Panc1 (cell line): Measurements from ENCODE around the gene TAX1BP1. TPM values are rescaled to one million over a fixed set of nuclear protein-coding genes. Genes with fewer than 3 reads are reported as not detected.

ENCODE experiments used
- ATAC-seq: fragments of 200-7000 bp; cut with Tn5 transposase; 2 replicates; pipeline ENCODE4 v1.9.1; 2020; ENCODE audit warnings: mild to moderate bottlenecking, moderate library complexity
- BruUV-seq: library from RNA; stranded (reverse); fragments of 400-500 nt; replicated peaks from 2 replicates; lab custom pipeline; 2021; lab: Mats Ljungman, UMichigan
- CTCF ChIA-PET: fragments of 300-600 bp; sonication (Branson Sonifier 250); formaldehyde crosslinking; loops from one replicate; lab custom pipeline; 2022; ENCODE audit warnings: antibody characterized with exemption; lab: Charles Lee
- POLR2A ChIA-PET: fragments of 300-600 bp; sonication (Branson Sonifier 250); formaldehyde crosslinking; loops from one replicate; lab custom pipeline; 2022; ENCODE audit warnings: antibody characterized with exemption; lab: Charles Lee
- DNase-seq: peaks from one replicate; pipeline ENCODE4 v3.0.0-alpha.2; 2010; ENCODE audit warnings: low read depth, low spot score
- H3K27ac ChIP-seq: 2 replicates; pipeline ENCODE4 v1.5.1; 2011; ENCODE audit warnings: mild to moderate bottlenecking, low read length, inconsistent platforms
- H3K27me3 ChIP-seq: fragments of 200-500 bp; sonication (Bioruptor generic); 2 replicates; pipeline ENCODE4 v1.6.0; 2014; ENCODE audit warnings: low read length, inconsistent platforms; ENCODE audit not compliant: control insufficient read depth, insufficient read depth
- H3K36me3 ChIP-seq: fragments of 200-500 bp; sonication (Bioruptor generic); 2 replicates; pipeline ENCODE4 v1.5.1; 2014; ENCODE audit warnings: inconsistent platforms, mild to moderate bottlenecking, low read length, moderate library complexity; ENCODE audit not compliant: control insufficient read depth, insufficient read depth
- H3K4me1 ChIP-seq: 2 replicates; pipeline ENCODE4 v1.5.1; 2011; ENCODE audit warnings: inconsistent platforms, mild to moderate bottlenecking, low read length, moderate library complexity; ENCODE audit not compliant: control insufficient read depth, insufficient read depth
- H3K4me3 ChIP-seq, 2 experiments: 2 replicates each; pipeline ENCODE4 v1.5.1; 2011 to 2012; ENCODE audit warnings: low read depth in 2 of 2, low read length in 2 of 2, mild to moderate bottlenecking in 2 of 2, inconsistent platforms in 1 of 2, moderate library complexity in 1 of 2
- H3K9me3 ChIP-seq: fragments of 200-500 bp; sonication (Bioruptor generic); 2 replicates; pipeline ENCODE4 v1.5.1; 2014; ENCODE audit warnings: low read depth, mild to moderate bottlenecking, inconsistent platforms, low read length, moderate library complexity; ENCODE audit not compliant: control insufficient read depth, insufficient read depth
- POLR2AphosphoS5 ChIP-seq: IDR thresholded peaks from 2 replicates; pipeline ENCODE4 v1.6.1; 2012; ENCODE audit warnings: mild to moderate bottlenecking, low read depth, low read length, moderate library complexity
- SIN3A ChIP-seq: IDR thresholded peaks from 2 replicates; pipeline ENCODE4 v1.6.1; 2012; ENCODE audit warnings: low read depth, mild to moderate bottlenecking, low read length, moderate library complexity, borderline replicate concordance; ENCODE audit not compliant: insufficient read depth
- TCF7L2 ChIP-seq: IDR thresholded peaks from 2 replicates; pipeline ENCODE4 v1.6.1; 2011; ENCODE audit warnings: mild to moderate bottlenecking, low read depth, low read length, inconsistent platforms
- in situ Hi-C: cut with HindIII; loops from 2 replicates; pipeline ENCODE4 v1.10.0; 2016; ENCODE audit warnings: low sequenced_read_pairs, low pct_unique_long_range_greater_than_20kb
- intact Hi-C: fragments of 100-400 bp; cut with micrococcal nuclease; formaldehyde crosslinking; loops from one replicate; pipeline ENCODE4 v1.10.0; 2022; ENCODE audit not compliant: unreplicated experiment
- total RNA-seq: library from RNA; stranded (reverse); gene quantifications from one replicate; pipeline ENCODE4 v1.2.1, GENCODE V29; 2021; ENCODE audit not compliant: unreplicated experiment
- TF ChIP-seq, protein P1 (sequence below): fragments of 450-650 bp; IDR thresholded peaks from 2 replicates; pipeline ENCODE4 v1.5.1; 2017; ENCODE audit warnings: mild to moderate bottlenecking
- TF ChIP-seq, protein P2 (sequence below), 2 experiments: IDR thresholded peaks; 2 replicates each; pipeline ENCODE4 v1.6.1; 2011 to 2012; ENCODE audit warnings: low read depth in 2 of 2, control low read depth in 1 of 2, low read length in 1 of 2, mild to moderate bottlenecking in 1 of 2, moderate library complexity in 1 of 2; ENCODE audit not compliant: insufficient read depth in 1 of 2

The TAX1BP1 gene
- total RNA-seq, 1 experiment from 2014 or later = 125 TPM

DNA sequence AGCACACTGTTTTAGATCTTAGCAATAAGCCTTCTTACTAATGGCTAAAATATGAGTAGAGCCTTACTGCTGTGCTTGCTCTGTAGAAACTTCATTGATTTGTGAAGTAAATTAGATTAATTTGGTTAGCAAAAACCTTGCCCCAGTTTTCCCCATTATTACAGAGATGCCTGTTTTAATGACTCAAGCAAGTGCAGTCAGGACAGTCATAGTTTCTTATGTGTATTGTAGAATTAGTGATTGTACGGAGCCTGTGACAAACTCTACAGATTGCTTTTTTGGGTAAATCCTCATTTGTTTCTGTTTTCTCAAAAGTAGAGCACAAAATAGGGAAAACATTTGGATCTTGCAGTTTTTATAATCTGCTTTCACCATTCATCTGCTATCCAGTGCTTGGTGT lies 7.0 kb downstream of the TAX1BP1 start:
- TF ChIP-seq POLR2AphosphoS5 (no peak), SIN3A (no peak), TCF7L2 (no peak)
- TF ChIP-seq, protein P1, sequence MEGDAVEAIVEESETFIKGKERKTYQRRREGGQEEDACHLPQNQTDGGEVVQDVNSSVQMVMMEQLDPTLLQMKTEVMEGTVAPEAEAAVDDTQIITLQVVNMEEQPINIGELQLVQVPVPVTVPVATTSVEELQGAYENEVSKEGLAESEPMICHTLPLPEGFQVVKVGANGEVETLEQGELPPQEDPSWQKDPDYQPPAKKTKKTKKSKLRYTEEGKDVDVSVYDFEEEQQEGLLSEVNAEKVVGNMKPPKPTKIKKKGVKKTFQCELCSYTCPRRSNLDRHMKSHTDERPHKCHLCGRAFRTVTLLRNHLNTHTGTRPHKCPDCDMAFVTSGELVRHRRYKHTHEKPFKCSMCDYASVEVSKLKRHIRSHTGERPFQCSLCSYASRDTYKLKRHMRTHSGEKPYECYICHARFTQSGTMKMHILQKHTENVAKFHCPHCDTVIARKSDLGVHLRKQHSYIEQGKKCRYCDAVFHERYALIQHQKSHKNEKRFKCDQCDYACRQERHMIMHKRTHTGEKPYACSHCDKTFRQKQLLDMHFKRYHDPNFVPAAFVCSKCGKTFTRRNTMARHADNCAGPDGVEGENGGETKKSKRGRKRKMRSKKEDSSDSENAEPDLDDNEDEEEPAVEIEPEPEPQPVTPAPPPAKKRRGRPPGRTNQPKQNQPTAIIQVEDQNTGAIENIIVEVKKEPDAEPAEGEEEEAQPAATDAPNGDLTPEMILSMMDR = no peak
- TF ChIP-seq, protein P2, sequence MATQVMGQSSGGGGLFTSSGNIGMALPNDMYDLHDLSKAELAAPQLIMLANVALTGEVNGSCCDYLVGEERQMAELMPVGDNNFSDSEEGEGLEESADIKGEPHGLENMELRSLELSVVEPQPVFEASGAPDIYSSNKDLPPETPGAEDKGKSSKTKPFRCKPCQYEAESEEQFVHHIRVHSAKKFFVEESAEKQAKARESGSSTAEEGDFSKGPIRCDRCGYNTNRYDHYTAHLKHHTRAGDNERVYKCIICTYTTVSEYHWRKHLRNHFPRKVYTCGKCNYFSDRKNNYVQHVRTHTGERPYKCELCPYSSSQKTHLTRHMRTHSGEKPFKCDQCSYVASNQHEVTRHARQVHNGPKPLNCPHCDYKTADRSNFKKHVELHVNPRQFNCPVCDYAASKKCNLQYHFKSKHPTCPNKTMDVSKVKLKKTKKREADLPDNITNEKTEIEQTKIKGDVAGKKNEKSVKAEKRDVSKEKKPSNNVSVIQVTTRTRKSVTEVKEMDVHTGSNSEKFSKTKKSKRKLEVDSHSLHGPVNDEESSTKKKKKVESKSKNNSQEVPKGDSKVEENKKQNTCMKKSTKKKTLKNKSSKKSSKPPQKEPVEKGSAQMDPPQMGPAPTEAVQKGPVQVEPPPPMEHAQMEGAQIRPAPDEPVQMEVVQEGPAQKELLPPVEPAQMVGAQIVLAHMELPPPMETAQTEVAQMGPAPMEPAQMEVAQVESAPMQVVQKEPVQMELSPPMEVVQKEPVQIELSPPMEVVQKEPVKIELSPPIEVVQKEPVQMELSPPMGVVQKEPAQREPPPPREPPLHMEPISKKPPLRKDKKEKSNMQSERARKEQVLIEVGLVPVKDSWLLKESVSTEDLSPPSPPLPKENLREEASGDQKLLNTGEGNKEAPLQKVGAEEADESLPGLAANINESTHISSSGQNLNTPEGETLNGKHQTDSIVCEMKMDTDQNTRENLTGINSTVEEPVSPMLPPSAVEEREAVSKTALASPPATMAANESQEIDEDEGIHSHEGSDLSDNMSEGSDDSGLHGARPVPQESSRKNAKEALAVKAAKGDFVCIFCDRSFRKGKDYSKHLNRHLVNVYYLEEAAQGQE (IDR thresholded peaks at IDR 0.05; ENCODE audit: insufficient read depth in 1 of 2, low read depth in 2 of 2, low read length in 1 of 2) = no peak
- intact Hi-C loops = loop anchor here (5.0 to 10.0 kb wide), 2 partner anchors 35 to 348 kb away; no protein-coding TSS in a partner anchor
- Histone ChIP-seq H3K4me3 (no peak overlapping the region), H3K27me3 (no peaks in the 10 kb centered on the region), H3K36me3 (peaks cover 29% of the 10 kb centered on the region; the same call in 1 of the 2 replicates), H3K27ac (no peak overlapping the region), H3K9me3 (no peaks in the 10 kb centered on the region), H3K4me1 (peaks cover 39% of the 10 kb centered on the region)
- ATAC-seq = no peak
- ChIA-PET POLR2A (no interaction called here), CTCF (no interaction called here)
- DNase-seq = no peak
- no TSS peak for BruUV-seq
- in situ Hi-C loops = no loop called here

DNA sequence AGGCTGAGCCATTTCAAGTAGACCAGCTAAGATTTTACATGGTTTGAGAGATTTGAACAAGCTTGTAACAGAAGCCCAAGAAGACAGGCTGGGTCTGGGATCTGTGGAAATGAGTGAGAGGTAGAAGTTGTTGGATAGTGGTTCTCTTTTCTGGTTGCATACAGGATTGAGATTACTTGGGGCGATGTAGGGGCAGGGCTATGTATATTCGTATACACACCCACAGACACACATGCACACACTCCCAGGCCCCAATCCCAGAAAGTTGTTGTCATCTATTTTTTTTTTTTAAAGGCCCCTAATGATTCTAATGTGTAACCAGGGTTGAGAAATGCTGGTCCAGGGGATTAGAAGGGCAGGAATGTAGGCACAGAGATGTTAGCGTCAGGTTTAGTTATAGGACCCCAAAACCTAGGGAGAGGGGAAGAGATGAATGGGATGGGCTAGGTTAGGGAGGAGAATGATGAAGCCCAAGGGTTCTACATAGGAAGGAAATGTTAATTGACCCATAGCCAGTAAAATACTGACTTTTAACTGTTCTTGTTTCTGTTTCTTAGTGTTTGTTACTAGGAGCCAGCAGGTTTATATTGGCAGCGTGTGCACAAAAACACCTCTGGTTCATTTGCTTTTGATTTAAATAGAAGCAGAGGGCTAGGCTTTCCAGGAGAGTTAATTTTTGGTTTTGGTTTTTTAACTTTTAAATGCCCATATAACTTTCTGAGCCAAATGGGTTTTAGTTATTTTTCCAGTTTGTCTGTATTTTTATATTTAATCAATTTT lies 7.8 kb downstream of the TAX1BP1 start:
- TF ChIP-seq POLR2AphosphoS5 (no peak), TCF7L2 (no peak), SIN3A (no peak)
- TF ChIP-seq, protein P2 (IDR thresholded peaks at IDR 0.05; ENCODE audit: insufficient read depth in 1 of 2, low read depth in 2 of 2, low read length in 1 of 2) = no peak
- TF ChIP-seq, protein P1 = no peak
- in situ Hi-C loops = no loop called here
- H3K27ac ChIP-seq = no peak overlapping the region
- no peak overlapping the region for H3K4me3 ChIP-seq
- peaks cover 35% of the 10 kb centered on the region for H3K4me1 ChIP-seq
- ChIA-PET CTCF (no interaction called here), POLR2A (no interaction called here)
- H3K36me3 ChIP-seq = peaks cover 31% of the 10 kb centered on the region; the same call in 1 of the 2 replicates
- H3K9me3 ChIP-seq = no peaks in the 10 kb centered on the region
- DNase-seq (no peak), ATAC-seq (no peak)
- intact Hi-C loops = loop anchor here (5.0 to 10.0 kb wide), 2 partner anchors 35 to 347 kb away; no protein-coding TSS in a partner anchor
- no peaks in the 10 kb centered on the region for H3K27me3 ChIP-seq
- no TSS peak for BruUV-seq
